Body of pancreas (tissue), 4 donors: ENCODE data around the gene RHOBTB1.

ENCODE experiments used
- POLR2A ChIP-seq, 3 donors: fragments of 450-650 bp; IDR thresholded peaks; one replicate each; pipeline ENCODE4 v1.6.1; 2016; ENCODE audit warnings: antibody characterized with exemption in 3 of 3, mild to moderate bottlenecking in 2 of 3
- TF ChIP-seq, protein P1 (sequence below), 7 experiments: fragments of 450-650 bp in 4 of 7; fragments of 200-600 bp in 3 of 7; sonication (generic) in 3 of 7; IDR thresholded peaks; one replicate each; pipeline ENCODE4 v1.5.1; 2016 to 2019; ENCODE audit warnings: antibody characterized with exemption in 7 of 7

DNA sequence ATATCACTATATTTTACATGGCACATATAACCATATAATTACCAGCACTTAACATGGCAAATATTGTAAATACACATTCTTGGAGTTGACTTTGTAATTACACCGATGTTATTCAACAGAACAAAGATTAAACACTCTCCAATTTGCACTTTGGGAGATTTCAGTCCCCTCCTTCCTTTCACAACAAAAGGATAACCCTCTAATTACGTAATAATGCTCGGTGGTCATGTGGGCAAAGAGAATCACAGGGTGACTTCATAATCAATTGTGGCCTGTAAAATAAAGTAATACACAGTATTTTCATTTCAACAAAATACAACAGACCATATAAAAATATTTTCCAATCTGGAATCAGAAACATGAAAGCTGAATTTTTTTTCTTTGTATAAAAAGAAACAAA lies 73.2 kb downstream of the RHOBTB1 start:
- TF ChIP-seq, protein P1, sequence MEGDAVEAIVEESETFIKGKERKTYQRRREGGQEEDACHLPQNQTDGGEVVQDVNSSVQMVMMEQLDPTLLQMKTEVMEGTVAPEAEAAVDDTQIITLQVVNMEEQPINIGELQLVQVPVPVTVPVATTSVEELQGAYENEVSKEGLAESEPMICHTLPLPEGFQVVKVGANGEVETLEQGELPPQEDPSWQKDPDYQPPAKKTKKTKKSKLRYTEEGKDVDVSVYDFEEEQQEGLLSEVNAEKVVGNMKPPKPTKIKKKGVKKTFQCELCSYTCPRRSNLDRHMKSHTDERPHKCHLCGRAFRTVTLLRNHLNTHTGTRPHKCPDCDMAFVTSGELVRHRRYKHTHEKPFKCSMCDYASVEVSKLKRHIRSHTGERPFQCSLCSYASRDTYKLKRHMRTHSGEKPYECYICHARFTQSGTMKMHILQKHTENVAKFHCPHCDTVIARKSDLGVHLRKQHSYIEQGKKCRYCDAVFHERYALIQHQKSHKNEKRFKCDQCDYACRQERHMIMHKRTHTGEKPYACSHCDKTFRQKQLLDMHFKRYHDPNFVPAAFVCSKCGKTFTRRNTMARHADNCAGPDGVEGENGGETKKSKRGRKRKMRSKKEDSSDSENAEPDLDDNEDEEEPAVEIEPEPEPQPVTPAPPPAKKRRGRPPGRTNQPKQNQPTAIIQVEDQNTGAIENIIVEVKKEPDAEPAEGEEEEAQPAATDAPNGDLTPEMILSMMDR (IDR thresholded peaks at IDR 0.05) = no peak
- TF ChIP-seq POLR2A (IDR thresholded peaks at IDR 0.05) = no peak
